Measurements from ENCODE around the gene FUZ.

Gene FUZ

DNA sequence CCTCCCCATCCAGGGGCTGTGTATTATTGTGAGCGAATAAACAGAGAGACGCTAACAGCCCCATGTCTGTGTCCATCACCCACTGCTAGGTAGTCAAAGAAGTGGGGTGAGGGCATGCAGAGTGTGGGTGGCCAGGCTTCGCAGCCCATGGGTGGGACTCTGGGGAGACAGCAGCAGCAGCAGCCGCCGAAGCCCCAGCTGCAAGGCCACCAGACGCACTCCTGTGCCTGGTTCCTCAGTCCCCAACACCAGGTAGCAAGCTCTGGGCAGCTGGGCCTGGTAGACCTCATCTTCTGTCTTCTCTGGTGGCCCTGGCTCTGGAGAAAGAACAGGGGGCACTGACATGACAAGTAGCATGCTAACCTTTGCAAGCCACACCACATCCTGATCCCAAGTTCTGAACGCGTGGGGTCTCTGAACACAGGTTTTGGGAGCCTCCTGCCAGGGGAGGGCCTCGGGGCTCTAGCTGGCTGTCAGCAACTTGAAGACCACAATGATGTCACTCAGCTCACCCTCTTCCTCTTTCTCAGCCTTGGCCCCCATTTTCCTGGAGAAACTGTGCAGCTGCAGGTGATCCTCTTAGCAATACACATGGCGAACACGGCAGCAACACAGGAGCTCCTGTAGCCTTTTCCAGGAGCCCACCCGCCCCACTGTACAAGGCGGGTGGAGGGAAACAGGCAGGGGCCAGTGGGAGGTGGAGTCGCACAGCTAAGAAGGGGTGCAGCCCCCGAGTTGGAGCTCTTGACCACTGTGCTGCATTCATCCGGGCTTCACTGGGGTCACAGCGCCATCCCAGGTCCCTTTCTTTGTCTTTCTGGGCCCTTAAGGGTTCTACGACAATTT lies 5.8 kb downstream of the FUZ start:
- DNase-seq (ENCODE audit: low read depth): no peak

DNA sequence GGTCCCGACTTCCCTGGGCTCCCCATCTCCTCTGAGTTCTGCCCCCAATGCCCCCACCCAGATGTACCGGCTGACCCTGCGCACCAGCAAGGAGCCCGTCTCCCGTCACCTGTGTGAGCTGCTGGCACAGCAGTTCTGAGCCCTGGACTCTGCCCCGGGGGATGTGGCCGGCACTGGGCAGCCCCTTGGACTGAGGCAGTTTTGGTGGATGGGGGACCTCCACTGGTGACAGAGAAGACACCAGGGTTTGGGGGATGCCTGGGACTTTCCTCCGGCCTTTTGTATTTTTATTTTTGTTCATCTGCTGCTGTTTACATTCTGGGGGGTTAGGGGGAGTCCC lies 6.5 kb downstream of the FUZ start:
- no peak for DNase-seq (ENCODE audit: low read depth)

DNA sequence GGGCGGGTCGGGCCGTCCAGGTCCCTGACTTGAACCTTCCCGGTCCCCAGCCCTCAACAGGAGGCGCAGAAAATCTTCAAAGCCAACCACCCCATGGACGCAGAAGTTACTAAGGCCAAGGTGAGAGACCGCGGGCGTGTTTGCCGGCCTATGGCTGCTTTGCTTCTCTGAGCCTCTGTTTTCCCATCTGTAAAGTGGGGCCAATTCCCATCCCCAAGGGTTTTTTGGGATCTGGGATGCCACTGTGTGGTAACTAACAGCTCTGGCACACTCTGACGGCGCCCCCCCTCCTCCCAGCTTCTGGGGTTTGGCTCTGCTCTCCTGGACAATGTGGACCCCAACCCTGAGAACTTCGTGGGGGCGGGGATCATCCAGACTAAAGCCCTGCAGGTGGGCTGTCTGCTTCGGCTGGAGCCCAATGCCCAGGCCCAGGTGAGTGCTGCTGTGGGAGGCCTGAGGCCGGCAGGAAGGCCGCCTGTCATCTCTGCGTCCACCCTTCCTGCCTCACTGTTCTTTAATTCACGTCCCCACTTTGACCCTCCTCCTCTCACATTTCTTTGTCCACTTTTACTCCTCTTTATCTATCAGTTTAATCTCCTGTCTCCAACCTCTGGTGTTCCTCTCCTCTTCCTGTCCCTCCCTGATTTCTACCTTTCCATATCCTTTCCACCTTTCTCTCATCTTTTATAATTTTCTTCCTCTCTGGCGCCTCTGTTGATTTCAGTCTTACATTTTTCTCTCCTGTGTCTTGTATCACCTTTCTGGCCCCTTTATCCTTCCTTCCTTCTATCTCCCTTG lies 7.1 kb downstream of the FUZ start:
- no peak for DNase-seq (ENCODE audit: low read depth)

DNA sequence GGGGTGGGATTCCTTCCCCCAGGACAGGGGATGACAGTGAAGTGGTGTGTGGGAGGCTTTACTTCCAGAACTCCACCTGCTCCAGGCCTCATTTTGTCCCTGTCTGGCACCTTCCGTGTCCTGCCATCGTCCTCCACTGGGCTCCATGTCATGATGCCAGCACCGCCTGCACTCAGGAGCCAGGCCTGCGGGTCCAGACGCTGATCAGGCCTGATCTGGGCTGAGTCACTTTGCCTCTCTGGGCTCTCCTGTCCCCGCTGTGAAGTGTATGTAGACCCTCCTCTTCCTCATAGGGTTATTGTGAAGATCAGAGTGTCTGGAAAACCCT lies 9.6 kb downstream of the FUZ start:
- no peak for DNase-seq (ENCODE audit: low read depth)

DNA sequence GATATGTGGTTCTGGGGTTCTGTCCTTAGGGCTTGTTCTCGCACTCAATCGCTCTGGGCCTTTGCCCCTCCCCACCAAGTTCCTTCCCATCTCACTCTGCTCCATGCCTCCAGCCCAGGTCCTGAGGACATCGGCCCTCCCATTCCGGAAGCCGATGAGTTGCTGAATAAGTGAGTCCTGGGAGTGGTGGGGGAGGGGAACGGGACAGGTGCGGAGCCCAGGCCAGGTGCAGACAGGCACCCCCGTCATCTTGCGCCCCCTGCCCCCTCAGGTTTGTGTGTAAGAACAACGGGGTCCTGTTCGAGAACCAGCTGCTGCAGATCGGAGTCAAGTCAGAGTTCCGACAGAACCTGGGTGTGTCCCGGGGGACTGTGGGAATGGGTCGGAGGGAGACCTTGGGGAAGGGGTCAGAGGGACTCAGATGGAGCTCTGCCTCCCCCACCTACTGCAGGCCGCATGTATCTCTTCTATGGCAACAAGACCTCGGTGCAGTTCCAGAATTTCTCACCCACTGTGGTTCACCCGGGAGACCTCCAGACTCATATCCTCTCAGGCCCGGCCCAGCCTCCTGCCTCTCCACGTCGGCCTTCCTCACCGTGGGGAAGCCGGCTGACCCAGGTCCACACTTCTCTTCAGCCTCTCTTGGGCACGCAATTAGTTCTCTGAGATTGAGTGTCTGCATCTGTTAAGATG lies 10.1 kb downstream of the FUZ start:
- no peak for DNase-seq (ENCODE audit: low read depth)

DNA sequence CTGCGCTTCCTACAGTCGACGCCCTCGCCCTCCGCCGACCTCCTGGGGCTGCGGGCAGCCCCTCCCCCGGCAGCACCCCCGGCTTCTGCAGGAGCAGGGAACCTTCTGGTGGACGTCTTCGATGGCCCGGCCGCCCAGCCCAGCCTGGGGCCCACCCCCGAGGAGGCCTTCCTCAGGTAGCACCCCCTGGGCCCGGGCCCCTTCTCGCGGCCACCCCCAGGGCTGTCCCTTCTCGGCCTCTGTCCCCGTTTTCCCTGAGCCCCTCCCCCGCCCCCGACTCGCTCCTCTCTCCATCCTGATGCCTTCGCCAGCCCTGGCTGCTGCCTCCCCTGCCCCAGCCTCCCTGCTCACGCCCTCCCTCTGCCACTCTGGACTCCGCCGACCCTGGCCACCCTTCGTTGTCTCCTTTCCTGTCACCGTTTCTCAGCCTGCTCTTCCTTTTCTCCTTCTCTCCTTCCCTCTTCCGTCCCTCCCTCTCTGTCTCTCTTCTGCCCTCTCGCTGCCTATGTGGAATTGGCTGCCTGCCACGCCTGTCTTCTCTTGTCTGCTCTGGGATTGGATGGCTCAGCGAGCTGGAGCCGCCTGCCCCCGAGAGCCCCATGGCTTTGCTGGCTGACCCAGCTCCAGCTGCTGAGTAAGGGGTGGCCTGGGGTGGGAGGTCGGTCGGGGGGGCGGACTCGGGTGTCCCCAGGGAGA lies 11.0 kb downstream of the FUZ start:
- DNase-seq (ENCODE audit: low read depth): peak; percentile 85

DNA sequence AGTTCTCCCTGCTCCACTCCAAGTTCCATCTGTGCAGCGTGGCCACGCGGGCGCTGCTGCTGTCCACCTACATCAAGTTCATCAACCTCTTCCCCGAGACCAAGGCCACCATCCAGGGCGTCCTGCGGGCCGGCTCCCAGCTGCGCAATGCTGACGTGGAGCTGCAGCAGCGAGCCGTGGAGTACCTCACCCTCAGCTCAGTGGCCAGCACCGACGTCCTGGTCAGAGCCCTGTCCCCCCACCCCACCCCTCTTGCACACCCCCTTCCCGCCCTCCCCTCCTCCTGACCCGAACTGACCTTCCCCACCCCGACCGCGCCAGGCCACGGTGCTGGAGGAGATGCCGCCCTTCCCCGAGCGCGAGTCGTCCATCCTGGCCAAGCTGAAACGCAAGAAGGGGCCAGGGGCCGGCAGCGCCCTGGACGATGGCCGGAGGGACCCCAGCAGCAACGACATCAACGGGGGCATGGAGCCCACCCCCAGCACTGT lies 11.6 kb downstream of the FUZ start:
- no peak for DNase-seq (ENCODE audit: low read depth)

DNA sequence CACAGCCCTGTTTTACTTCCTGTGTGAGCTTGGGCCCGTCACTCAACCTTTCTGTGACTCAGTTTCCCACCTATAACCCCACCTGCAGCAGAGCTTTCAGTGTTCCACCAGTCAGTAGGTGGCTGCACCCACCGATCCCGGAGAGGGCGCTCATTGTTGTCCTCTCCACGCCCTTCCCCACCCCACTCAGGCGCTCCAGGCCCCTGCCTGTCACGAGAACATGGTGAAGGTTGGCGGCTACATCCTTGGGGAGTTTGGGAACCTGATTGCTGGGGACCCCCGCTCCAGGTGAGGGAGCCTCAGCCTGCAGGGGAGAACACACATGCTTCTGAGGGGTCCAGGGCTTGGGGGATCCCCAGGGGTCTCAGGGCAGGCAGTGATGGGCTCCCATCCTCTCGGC lies 12.3 kb downstream of the FUZ start:
- DNase-seq (ENCODE audit: low read depth): no peak

DNA sequence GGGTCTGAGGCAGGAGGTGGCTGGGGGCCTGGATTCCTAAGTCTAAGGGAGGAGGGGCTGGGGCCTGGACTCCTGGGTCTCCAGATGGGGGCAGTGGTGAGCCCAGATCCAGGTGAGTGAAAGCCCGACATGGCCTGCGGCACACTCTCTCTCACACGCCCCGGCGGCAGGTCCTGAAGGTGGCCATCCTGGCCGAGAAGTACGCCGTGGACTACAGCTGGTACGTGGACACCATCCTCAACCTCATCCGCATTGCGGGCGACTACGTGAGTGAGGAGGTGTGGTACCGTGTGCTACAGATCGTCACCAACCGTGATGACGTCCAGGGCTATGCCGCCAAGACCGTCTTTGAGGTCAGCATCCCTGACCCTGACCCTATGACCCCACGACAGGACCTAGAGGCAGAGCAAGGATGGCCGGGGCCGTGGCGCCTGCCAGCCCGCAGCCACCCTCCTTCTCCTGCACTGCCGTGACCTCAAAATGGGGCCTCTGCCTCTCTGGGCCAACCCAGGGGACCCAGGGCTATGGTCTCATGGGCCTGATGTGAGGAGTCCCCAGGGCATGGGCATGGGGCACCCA lies 13.2 kb downstream of the FUZ start:
- no peak for DNase-seq (ENCODE audit: low read depth)

DNA sequence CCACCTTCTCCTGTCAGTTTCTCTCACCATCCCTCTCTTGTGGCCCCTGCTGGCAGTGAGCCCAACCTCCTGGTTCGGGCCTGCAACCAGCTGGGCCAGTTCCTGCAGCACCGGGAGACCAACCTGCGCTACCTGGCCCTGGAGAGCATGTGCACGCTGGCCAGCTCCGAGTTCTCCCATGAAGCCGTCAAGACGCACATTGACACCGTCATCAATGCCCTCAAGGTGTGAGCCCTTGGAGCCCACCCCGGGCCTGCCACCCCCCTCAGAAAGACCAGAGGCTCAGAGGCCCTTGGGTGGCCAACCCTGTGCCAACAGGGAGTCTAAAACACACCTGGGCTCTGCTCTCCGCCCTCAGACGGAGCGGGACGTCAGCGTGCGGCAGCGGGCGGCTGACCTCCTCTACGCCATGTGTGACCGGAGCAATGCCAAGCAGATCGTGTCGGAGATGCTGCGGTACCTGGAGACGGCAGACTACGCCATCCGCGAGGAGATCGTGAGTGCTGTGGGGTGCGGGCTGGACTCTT lies 13.8 kb downstream of the FUZ start:
- no peak for DNase-seq (ENCODE audit: low read depth)

DNA sequence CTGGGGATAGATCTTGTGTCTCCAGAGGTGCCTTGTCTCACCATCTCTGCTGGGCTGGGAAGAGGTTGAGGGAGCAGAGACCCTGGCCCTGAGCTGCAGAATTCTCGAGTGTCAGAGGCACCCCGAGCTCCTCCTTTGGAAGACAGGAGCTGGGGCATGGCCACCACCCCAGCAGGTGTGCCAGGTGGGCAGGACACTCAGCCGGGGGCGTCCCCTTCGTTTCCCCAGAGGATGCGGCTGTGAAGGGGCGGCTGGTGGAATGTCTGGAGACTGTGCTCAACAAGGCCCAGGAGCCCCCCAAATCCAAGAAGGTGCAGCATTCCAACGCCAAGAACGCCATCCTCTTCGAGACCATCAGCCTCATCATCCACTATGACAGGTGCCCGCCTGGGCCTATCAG lies 14.5 kb downstream of the FUZ start:
- DNase-seq (ENCODE audit: low read depth): no peak

DNA sequence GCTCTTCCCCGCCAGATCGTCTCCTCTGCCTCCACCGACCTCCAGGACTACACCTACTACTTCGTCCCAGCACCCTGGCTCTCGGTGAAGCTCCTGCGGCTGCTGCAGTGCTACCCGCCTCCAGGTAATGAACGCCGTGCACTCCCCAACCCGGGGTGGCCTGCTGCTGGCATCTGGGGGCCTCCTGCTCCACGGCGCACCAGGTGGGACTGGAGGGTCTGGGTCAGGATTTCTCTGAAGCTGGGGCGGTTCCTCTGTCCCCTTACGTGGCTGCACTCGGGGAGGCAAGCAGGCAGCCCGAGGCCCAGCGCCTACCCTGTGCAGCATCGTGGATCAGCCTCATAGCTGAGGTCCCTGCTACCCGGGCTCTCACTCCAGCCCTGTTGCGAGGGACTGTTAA lies 17.5 kb downstream of the FUZ start:
- DNase-seq (ENCODE audit: low read depth): no peak

DNA sequence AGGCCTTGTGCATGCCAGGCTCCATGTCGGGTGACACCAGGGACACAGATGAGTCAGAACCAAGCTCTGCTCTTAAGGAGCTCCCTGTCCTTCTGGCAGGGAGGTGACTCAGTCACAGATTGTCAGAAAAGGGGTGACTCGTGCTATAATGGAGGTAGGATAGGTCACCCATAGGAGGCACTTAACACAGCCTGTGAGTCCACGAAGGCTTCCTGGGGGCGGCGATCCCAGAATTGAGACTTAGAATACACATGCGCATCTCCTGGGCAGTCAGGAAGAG lies 19.6 kb downstream of the FUZ start:
- no peak for DNase-seq (ENCODE audit: low read depth)

DNA sequence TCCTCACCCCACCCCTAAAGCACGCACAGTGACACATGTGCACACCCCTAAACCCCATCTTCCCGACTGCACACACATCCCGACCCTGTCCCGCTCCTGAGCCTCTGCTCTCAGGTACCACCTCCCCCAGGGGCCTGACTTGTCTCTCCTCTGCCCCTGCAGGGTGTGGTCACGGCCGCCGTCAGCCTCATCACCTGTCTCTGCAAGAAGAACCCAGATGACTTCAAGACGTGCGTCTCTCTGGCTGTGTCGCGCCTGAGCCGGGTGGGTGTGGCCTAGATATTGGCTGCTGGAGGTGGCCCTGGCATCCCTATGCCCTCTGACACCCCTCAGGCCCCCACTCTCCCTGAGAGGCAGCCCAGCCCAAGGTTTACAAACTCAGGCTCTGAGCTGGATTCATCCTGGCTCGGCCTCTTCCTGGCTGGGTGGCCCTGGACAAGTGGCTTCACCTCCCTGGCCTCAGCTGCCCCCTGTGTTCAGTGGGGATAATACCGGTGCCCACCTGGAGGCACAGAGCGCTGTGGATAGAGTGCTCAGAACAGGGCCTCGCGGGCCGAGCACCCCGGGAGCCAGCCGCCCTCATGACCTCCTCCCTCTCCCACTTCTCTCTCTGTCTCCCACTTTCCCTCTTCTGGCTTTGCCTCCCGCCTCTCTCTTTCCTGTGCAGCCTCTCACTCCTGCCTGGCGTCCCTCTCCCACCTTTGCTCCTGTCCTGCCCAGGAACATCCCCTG lies 20.1 kb downstream of the FUZ start:
- DNase-seq (ENCODE audit: low read depth): no peak

DNA sequence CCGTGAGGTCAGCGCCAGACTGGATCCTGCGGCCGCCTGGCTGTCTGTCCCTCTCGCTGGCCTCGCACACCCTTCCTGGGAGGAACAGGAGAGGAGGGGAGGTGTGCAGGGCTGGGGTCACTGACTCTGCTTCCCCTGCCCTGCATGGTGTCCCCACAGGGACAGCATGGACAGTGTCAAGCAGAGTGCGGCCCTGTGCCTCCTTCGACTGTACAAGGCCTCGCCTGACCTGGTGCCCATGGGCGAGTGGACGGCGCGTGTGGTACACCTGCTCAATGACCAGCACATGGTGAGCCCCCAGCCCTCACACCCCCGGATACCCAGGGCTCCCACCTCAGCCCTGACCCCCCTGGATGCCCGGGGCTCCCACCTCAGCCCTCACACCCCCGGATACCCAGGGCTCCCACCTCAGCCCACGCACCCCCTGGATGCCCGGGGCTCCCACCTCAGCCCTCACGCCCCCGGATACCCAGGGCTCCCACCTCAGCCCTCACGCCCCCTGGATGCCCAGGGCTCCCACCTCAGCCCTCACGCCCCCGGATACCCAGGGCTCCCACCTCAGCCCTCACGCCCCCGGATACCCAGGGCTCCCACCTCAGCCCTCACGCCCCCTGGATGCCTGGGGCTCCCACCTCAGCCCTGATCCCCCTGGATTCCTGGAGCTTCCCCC lies 21.2 kb downstream of the FUZ start:
- DNase-seq (ENCODE audit: low read depth): no peak

DNA sequence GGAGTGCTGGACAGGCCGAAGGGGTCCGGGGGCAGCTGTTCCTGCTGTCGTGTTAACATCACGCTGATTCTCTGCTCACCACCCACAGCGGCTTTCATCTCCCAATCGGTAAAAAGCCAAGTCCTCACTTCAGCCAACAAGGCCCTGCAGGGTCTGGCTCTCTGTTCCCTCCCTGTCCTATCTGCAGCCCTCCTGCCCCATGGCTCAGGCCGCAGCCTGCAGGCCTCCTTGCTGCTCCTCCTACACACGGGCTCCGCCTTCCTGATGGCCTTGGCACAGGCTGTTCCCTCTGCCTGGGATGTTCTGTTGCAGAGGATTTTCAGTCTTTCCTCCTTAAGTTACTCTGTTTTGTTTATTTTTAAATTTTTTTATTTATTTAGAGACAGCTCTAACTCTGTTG lies 22.2 kb downstream of the FUZ start:
- DNase-seq (ENCODE audit: low read depth): peak; percentile 78

DNA sequence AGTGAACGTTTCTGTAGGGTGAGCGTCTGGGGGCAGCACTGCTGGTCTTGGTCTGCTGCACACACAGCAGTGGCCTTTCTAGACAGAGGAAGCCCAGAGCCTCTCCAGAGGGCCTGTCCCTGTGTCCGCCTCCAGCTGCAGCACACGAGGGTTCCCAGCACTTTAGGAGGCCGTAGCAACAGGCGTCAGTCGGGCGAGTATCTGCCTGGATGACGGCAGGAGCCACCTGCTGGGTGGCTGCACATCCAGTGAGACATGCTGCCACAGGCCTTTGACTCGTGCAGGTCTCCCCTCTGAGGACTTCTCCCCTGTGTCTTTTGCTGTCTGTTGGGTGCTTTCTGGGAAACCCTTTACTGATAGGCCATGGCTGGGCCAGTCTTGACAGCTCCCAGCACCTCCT lies 24.2 kb downstream of the FUZ start:
- no peak for DNase-seq (ENCODE audit: low read depth)

DNA sequence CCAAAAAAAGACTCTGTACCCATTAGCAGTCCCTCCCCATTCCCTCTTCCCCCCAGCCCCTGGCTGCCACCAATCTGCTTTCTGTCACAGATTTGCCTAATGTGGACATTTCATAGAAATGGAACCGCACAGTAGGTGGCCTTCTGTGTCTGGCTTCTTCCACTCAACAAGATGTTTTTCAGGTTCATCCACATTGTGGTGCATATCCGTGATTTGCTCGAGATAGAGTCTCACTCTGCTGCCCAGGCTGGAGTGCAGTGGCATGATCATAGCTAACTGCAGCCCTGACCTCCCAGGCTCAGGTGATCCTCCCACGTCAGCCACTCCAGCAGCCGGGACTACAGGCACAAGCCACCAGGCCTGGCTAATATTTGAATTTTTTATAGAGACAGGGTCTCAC lies 25.3 kb downstream of the FUZ start:
- no peak for DNase-seq (ENCODE audit: low read depth)

DNA sequence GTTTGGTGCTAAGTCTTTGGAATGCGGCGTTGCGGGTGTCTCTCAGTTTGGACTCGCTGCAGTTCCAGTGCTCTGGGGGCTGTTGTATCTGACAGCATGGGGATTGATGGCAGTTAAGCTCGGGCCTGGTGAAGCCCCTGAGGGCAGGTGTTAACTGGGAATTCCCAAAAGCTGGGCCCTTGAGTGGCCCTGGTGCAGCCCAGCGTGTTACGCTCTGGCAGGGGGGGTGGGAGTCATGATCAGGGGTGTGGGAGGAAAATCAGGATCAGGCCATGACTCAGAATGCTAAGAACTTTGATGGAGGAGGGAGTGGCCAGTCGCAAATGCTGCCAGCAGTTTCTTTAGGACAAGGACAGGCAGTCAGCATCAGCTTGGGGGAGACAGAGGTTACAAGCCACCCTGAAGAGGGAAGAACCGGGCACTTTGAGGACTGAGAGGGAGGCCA lies 26.7 kb downstream of the FUZ start:
- peak; percentile 46 for DNase-seq (ENCODE audit: low read depth)

DNA sequence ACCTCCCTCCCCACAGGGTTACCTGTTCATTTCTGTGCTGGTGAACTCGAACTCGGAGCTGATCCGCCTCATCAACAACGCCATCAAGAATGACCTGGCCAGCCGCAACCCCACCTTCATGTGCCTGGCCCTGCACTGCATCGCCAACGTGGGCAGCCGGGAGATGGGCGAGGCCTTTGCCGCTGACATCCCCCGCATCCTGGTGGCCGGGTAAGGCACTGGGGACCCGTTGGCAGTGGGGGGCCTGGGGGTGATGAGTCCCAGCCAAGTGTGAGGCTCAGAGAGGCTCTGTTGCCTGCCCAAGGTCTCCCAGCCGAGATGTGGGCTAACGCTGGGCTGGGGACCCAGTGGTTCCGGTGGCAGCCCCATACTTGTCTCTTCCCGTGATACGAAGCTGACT lies 30.6 kb downstream of the FUZ start:
- DNase-seq (ENCODE audit: low read depth): no peak

DNA sequence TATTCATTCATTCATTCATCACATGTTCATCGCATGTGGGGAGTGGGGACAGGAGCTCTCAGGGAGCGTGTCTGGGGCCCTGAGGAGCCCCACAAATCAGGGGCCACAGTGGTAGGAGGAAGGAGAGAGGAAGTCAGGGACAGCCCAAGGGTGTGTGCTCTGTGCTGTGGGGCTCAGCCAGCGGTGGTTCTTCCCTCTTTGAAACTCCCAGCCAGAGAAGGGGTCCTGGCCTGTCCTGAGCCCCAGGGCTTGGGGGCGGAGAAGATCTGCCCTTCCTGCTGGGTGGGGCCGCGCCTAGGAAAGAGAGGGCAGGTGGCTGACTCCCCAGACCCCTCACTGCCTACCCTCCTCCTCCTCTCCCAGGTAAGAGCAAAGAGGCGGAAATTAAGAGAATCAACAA lies 31.7 kb downstream of the FUZ start:
- no peak for DNase-seq (ENCODE audit: low read depth)

Measured in amniotic epithelial cell (primary cell).